Prostate gland (tissue), 2 donors: Measurements from ENCODE around the gene WRAP53.

Experiments used
- POLR2A ChIP-seq: fragments of 450-650 bp; IDR thresholded peaks from one replicate; pipeline ENCODE4 v1.6.1; 2016; ENCODE audit warnings: antibody characterized with exemption, mild to moderate bottlenecking
- TF ChIP-seq, protein P1 (sequence below), 4 experiments: fragments of 200-600 bp in 2 of 4; fragments of 450-650 bp in 2 of 4; sonication (generic) in 2 of 4; IDR thresholded peaks; 1 replicate in 3 of 4; 2 replicates in 1 of 4; pipeline ENCODE4 v1.5.1; 2016 to 2019; ENCODE audit warnings: antibody characterized with exemption in 4 of 4, mild to moderate bottlenecking in 2 of 4, moderate library complexity in 2 of 4

- no peak for TF ChIP-seq POLR2A
- TF ChIP-seq, protein P1, sequence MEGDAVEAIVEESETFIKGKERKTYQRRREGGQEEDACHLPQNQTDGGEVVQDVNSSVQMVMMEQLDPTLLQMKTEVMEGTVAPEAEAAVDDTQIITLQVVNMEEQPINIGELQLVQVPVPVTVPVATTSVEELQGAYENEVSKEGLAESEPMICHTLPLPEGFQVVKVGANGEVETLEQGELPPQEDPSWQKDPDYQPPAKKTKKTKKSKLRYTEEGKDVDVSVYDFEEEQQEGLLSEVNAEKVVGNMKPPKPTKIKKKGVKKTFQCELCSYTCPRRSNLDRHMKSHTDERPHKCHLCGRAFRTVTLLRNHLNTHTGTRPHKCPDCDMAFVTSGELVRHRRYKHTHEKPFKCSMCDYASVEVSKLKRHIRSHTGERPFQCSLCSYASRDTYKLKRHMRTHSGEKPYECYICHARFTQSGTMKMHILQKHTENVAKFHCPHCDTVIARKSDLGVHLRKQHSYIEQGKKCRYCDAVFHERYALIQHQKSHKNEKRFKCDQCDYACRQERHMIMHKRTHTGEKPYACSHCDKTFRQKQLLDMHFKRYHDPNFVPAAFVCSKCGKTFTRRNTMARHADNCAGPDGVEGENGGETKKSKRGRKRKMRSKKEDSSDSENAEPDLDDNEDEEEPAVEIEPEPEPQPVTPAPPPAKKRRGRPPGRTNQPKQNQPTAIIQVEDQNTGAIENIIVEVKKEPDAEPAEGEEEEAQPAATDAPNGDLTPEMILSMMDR (IDR thresholded peaks at IDR 0.05) = no peak
These were observed 12.2 kb downstream of the WRAP53 start for GRCh38 chr17:7700510-7700909.
